GM19324 (cell line): ENCODE results near the gene CTNNA2.

Experiments
- ATAC-seq: cut with Tn5 transposase; IDR thresholded peaks from one replicate; pipeline ENCODE4 v1.9.1; 2021; ENCODE audit warnings: mild to moderate bottlenecking, moderate library complexity; ENCODE audit not compliant: unreplicated experiment, low FRiP score

The CTNNA2 gene

DNA sequence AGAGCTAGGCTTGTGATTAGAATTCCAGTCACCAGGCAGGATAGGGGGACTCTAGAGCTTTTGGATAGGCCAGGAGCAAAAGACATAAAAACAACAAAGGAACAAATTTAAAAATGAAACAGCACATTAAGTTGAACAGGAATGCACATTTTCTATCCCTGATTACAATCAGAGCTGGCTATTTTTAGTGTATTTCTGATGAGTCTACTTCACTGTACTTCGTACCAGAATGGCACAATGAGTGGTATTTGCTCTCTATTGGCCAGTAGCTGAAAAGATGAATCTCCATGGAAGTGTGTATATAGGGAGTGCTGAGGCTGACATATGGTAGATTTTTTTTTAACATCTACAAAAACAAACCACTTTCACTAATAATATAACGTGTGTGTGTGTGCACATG, 825.9 kb downstream of the CTNNA2 start:
- ATAC-seq: no peak

DNA sequence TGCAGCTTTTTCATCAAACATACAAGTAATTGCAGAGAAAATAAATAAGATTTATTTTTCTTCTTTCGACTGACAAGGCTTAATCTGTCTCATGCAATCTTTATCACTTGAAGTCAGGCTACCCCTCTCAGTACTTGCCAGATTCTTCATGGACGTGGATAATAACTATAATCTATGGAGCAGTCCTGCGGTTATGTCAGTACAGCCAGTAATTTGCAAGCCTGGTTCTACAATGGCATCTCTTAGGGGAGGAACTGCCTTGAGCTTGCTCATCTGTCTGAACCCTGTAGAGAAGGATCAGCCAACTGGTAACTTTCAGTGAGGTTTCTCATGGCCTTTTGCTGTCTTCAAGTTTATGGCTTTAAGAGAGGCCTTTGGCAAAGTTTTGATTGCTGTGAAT, 827.2 kb downstream of the CTNNA2 start:
- ATAC-seq: no peak

DNA sequence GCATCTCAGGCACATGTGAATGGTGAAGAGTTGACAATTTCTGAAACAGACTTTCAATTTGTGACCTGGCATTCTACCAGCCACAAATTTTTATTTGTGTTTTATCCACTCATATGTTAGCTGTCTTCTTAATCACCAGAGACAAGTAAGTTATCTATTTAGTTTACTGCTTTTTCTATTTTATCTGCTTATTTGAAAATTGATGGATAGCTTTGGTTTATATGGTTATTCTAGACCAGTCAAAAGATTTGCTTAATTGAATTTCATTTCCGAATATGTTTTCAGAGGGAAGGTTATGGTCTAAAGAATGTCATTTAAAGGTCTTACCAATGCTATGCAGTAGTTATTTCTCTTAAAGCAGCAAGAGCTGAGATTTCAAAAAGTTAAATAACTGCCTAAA, 835.2 kb downstream of the CTNNA2 start:
- no peak for ATAC-seq

DNA sequence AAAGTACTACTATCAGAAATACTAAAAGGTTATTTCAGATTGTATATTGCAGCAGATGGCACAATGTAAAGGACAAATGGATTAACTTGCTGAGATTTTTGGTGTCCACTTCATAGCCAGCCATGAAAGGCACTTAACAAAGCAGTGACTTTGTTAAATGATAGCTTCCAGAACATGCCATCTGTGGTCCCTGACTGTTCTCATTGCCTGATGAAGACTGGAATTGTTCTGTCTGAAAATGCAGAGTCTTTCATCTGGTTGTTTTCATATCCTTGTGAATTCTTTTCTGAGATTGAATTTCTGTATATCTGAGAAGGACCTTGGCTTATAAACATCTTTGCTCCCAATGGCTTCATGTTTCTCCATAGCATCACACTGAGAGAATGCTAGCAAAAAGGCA, 836.1 kb downstream of the CTNNA2 start:
- ATAC-seq: no peak

DNA sequence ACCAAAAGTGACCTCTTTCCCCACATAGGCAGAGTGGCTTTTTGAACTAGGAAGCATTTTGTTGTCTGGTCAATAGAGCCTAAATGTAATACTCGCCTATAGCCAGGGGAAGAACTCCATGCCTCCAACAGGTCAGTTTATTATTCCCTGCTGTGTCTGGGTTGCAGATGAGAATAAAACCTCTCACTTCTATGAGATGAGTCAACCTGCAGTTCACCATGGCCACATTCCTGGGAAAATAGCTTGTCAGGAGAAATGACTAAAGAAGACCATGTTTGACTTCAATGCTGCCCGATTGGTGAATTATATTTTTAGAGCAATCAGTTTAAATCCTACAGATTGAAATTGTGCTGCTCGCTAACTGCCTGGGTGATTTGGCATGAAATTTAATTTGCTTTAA, 838.4 kb downstream of the CTNNA2 start:
- ATAC-seq: no peak

DNA sequence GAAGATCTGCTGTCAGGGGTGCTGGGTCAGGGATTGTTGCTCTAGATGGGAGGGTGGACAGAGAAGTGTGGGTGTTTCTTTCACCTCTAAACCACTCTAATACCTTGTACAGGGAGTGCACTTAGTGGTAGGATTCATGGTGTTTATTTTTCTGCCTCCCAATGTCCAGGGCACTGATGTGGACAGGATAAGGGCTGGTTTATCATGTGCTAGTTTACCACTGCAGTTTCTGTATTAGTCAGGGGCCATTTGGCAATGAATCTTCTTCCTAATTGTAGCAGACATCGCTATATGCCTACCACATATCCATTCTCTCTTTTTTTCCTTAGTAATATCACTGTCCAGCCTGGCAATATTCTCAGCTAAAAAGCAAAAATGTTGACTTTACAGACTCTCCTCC, 842.0 kb downstream of the CTNNA2 start:
- ATAC-seq: no peak

DNA sequence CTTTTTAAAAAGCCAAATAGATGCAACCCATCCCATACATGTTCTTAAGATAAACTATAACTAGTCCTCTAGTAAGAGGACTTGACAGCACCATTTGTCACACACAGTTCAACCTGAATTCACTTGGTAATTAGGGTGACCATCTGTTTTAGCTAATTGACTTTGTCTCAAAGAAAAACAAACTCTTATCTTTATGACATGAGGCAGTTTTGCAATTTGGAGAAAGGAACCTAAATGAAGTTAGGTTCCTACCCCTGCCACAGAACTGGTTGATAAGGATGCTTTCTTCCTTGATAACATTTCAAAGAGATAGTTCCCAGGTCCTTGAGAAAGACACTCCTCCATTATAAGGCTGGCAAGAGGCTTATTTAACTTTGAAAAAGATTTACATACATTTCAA, 849.1 kb downstream of the CTNNA2 start:
- ATAC-seq: no peak

DNA sequence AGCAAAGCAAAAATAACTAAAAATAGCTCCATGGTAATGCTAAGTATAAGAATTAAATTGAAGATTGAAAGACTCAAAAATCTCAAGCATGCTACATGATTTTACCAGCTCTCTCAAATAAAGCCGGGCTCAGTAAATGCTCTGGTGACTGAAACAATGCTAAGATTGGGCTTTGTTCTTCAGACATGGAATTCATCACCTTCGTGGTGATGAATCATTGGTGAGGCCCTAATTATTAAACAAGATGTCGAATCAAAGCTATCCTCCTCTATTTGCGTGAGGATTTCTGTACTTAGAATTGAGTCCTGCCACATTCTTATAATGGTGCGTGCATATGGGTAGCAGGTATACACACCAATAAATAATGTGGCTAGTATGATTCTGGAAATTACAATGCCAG, 850.5 kb downstream of the CTNNA2 start:
- no peak for ATAC-seq

DNA sequence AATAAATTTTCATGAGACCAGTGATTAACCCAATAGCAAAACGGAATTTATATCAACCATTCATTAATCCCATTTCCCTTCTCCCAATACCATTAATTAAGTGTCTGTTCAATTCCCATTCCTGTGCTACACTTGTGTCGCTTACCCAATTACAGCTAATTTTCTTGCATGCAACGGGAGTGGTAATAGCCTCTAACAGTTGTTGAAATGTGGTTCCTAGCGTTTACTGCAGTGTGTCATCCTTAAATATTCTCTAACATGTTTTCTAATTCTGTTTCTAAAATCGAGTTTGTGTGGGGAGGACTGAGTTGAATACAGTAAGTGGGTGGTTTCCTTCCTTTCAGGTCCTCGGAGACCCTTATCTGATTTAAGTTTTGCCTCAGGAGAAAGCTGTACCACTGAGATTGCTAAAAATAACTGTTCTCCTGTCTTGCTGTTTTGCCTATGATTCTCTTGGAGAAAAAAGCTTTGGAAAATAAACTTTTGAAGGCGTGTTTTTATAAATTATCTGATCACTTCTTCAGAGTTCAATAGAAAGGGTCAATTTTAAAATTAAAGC, 851.0 kb downstream of the CTNNA2 start:
- ATAC-seq: no peak

DNA sequence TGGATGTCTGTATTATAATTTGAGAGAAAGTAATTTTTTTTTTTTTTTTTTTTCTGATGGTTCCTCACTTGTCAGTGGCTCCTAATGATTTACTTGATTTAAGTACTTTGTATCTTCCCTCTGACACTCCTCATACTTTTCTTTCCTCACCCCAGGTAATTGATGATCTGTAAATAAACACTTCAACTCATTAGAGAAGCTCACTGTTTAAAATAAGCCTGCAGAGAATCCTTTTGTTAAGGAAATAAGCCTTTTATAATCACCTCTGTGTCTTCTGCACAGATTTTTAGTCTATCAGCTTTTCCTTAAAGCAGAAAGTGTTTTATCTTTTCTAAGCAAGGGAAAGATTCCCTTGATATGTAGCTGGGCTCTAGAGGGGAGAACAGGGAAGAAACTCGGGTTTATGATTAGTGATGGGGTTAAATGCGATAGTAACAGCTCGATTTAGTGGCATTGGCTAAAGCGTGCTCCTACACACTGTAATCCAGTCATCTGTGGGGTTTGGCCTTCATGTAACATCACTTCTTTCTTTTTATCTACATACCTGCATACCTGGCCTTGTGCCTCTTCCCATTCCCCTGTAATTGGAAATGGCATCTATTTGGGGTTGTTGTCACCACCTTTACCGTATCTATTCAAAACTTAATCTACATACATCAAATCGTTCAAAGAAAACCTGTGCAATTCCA, 851.8 kb downstream of the CTNNA2 start:
- no peak for ATAC-seq

DNA sequence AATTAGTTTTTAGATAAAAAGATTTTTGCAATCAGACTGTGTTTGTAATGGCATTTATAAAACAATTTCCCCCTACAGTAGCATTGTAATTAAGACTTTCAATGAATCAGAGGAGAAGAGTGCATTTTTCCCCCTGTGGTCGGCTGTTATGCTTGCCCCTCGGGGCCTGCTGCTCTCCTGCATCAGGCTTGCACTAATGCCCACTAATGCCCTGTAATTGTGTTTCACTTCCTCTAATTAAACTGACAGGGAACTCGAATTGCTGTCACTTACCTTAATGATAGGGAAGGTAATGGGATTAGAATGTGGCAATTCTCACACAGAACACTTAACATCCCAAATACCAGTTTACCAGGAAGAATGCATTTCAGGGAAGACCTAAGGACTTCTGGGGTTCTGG, 852.9 kb downstream of the CTNNA2 start:
- no peak for ATAC-seq

DNA sequence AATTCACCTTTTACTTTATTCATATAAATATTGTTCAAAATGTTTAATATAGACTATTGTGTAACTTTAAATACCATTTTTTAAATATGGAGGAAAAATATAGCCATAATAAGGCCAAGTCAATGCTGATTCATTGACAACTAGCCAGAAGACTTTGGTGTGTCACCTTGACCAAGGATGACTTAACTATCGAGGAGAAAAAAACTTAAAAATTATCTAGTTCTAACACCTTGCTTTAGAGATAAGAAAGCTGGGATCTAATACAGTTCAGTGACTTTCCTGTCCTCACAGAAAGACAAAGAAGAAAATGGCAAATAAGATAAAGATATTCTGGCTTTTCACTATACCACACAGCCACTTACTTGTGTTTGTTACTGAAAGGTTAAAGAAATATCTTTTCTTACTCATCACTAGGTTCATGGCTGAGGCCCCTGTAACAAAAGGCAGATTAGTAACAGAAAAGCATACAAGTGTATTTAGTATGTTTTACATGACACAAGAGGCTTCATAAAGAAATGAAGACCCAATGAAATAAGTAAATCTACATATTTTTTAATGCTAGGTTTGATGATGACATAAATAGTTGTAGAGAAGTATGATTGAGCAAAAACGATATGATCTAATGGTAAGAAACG, 857.6 kb downstream of the CTNNA2 start:
- no peak for ATAC-seq

DNA sequence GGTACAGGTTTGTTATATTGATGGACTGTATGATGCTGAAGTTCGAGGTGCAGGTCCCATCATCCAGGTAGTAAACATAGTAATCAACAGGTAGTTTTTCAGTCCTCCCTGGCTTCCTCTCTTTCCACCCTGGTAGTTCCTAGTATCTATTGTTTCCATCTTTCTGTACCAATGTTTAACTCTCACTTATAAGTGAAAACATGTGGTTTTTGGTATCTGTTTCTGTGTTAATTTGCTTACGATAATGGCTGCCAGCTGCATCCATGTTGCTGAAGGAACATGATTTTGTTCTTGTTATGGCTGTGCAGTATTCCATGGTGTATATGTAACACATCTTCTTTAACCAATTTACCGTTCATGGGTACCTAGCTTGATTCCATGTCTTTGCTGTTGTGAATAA, 861.3 kb downstream of the CTNNA2 start:
- no peak for ATAC-seq

DNA sequence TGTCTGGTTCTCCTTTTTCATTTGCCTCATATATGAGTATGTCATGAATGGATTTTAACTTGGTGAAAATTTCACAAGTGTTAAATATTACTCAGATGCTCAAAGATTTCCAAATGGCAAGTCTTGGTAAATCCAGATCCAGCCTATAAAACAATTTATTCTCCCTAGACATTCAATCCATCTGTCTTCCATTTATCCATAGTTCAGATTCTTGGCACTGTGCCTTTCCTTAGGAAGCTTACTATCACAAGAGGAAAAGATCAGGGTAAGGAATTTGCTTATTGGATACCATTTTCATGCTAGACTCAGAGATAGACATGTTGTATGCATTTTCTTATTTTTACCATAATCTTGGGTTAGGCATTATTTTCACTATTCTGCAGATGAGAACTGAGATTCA, 864.2 kb downstream of the CTNNA2 start:
- ATAC-seq: no peak

DNA sequence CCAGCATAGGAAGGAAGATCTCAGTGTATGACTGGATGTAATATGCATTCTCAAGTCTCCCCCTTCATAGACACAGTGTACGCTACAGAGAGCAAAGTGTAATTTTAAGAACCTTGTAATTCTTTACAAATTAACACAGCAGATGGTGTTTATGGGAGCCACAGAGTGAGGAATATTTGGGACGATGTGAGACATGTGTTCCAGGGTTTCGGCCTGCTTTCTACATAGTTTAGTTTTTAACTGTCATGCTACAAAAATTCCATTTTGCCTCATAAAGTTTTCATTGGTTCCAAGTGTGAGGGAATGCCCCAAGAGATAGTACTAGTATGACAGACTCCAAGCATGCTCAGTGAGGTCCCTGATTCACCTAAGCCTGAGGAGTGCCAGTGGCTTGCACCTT, 867.9 kb downstream of the CTNNA2 start:
- no peak for ATAC-seq

DNA sequence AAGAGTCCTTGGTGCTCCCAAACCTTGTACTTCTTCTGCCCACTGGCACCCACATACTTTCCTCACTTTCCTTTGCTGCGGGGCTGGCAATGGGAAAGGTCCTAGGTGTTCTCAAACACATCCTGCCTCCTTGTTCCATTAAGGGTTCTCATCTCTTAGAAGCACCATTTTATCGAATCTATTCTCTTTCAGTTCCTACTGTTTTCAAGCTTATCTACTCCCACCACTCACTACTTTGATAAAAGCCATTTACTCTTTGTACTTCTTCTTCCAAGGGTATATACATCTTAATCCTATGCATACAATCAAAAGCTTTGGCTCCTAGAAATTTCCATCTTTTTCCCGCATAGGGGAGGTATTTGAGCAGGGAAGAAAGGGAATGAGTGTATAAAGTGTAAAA, 868.8 kb downstream of the CTNNA2 start:
- no peak for ATAC-seq

DNA sequence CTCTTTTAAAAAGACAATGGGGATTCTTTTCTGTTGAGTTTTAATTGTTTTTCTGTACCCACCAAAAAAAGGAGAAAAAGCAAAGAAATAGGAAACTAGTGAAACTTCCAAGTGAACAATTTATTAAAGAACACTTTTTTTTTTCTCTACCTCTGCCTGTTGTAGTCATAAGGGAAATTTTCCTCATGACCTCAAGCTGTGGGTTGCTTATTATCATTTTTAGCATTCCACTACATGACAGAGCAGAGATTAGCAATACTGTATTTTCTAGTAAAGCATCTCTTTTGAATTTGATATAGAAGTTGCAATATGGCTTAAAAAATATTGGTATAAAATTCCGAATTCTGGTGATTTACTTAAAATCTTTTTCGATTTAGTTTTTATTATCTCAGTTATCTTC, 879.6 kb downstream of the CTNNA2 start:
- no peak for ATAC-seq

DNA sequence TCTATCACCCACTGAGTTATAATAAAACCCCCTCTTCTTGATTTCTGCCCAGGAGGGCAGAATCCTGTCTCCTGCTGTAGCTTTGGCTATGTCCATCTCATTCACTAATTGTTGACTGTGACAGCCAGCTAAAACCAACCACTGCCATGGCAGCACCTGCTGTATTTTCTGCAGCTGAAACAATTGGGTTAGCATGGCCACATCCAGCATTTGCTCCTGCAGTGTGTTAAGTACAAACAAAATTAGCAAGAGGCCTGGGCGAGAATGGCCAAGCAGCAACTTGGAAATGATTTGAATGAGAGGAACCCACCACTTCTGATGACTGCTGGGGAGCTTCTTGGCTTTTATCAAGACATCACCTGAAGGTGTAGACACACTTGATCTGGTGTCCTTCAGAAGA, 881.1 kb downstream of the CTNNA2 start:
- no peak for ATAC-seq

DNA sequence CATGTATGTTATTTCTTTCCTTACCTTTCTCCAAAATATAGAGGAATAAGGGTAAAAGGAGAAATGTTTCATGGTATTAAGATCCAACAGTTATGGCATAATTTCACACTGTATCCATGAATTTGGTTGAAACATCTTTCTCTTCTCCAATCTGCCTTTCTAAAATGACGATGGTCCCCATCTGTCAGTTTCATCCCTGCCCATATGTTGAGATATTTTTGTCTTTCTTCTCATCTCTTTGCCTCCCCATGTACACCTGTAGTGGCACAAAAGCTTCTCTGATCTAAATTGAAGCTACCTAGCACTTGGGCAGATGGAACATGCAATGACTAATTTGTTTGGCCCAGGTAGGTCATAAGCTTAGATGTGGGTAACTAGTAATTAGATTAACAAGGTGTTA, 882.4 kb downstream of the CTNNA2 start:
- no peak for ATAC-seq

DNA sequence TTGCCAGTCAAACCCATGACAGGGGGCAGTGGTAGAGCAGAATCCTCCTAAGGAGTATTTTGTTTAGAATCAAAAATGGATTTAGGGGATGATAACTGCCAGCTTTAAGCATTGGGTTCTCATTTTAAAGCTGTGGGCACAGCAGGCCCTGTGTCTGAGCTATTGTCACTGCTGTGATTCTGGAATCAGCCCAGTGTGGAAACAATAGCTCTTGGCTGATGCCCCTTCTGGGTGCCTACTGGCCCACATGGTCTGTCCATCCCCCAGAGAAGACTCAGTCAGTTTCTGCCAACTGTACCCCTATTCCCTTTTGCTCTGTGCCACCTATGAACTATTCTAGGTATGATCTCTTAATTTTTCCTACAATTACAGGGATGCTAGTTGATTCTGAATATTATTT, 883.4 kb downstream of the CTNNA2 start:
- no peak for ATAC-seq

DNA sequence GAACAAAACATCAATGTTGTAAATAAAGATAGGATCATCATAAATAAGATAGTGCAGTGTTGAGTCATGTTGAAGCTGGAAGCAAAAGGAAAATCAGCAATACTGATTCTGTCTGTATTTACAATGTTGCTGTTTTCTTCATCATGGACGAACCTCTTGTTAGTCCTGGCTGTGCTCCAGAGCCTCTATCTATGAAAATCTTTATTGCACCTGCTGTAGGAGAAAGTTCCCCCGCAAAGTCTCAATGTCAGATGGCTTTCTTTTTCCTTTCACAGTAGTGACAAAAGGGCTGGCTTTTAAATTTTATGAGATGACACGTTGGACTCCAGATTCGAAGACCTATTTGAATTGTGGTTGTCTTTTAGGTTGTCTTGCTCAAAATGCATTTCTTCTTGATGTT, 890.2 kb downstream of the CTNNA2 start:
- ATAC-seq: no peak

DNA sequence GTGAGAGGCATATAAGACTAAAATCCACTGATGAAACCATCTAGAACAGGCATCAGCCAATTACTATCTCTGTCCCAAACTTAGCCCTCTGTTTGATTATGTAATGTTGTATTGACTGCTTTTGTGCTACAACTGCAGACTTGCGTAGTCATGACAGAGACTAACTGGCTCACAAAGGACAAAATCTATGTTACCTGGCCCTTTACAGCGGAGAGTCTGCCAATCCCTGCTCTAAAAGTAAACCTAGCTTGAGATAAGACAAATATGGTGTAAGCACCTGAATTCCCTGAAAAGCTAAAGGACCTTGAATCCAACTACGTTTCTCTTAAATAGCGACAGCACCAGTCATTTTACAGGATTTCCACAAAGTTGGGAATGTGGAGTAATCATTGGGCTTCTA, 894.5 kb downstream of the CTNNA2 start:
- no peak for ATAC-seq
